ENCODE results near the gene MFF.
"Not testable (repeated sequence)": the region's sequence is repeated elsewhere in the genome, so short reads cannot be mapped to it uniquely, and the experiment has no call there.

Gene MFF

GRCh38 chr2:227378371-227378782, 53.3 kb downstream of the MFF start:
- DNase-seq: no peak

GRCh38 chr2:227379095-227379494, 54.0 kb downstream of the MFF start, which contains the start of gene TM4SF20:
TM4SF20 (minus strand) TSS chr2:227379306; CDS start chr2:227379268, 38 bp downstream.
- DNase-seq: no peak

DNA sequence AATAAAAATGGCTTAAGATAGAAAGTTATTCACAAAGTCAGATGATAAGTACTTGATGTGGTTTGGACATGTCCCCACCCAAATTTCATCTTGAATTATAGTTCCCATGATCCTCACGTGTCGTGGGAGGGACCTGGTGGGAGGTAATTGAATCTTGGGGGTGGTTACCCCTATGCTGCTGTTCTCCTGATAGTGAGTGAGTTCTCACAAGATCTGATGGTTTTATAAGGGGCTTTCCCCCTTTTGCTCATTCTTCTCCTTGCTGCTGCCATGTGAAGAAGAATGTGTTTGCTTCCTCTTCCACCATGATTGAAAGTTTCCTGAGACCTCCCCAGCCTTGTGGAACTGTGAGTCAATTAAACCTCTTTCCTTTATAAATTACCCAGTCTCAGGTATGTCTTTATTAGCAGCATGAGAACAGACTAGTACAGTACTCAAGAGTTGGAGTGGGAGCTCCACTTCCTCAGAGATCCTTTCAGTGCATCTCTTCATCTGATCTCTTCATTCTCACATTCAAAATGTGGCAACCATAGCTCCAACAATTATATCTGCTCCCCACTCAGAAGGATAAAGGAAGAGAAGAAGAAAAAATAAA, 57.3 kb downstream of the MFF start:
- DNase-seq: not testable (repeated sequence)

DNA sequence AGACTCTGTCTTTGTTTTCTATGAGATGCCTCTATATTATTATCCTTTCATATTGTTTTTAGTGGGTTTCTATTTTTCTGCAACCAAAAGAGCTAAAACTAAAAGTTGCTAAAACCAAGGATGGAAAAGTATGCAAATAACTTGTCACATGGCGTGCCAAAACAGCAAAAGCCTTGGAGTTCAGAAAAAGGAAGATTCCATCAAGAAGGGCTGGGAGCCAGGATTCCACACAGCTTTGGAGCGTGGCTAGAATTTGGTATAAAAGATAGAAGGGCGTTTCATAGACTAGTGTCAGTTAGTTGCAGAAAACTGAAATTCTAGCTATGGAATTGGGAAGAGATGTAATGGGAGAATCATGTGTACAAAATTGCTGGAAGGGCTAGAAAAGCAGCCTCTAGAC, 58.6 kb downstream of the MFF start:
- no peak for DNase-seq

DNA sequence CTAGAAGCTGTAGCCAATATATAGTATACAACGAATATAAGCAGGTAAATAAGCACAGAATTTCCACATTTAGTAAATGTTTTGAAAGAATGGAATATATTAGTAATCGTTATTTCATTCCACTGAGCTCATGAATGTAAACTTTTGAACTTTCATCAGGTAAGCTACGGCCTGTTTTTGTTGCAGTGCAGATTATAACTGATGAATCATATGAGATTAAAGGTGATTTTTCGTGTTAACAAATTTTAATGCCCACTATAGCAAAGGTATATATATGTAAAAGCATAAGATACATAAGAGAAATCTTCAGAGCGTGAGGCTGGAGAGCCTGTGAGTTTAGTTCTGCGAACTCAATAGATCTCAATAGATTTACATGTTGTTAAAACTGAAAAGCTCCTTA, 61.6 kb downstream of the MFF start:
- no peak for DNase-seq

DNA sequence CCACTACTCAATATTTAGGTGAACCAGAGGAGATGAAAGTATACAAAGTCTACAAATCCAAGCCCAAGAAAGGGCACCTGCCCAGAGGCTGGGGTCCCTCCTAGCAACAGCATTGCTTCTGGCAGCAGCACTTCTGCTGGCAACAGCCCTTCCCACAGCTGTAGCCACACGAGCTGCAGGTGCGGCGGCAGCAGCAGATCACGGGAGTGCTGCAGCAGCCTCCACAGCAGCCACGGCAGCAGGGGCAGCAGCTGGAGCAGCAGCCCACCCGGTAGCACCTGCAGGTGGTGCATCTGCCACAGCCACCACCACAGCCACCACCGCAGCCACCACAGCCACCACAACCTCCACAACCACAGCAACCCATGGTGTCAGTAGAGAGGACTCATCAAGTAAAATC, 62.5 kb downstream of the MFF start, which contains the start of gene SCYGR1:
SCYGR1 (minus strand) TSS at position 367 of the 400 bp plus-strand sequence; CDS start at position 367, 0 bp downstream.
- not testable (repeated sequence) for DNase-seq

GRCh38 chr2:227388537-227389011, 63.5 kb downstream of the MFF start:
- DNase-seq: no peak

DNA sequence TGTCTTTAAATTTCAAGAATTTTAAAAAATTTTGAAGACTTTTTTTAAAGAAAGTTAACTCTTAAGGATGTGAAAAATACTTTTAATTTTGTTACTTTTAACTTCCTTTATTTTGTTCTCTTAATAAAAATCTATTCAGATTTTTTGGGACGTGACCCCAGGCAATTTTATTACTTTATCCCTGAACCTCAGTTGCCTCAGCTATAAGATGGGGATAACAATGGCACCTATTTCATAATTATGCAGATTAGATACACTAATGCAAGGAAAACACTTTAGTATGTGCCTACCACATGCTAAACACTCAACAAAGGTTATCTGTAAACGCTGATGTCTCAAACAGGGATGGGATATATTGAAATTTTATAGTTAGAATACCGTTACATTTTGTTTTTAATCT, 64.2 kb downstream of the MFF start:
- DNase-seq: no peak

DNA sequence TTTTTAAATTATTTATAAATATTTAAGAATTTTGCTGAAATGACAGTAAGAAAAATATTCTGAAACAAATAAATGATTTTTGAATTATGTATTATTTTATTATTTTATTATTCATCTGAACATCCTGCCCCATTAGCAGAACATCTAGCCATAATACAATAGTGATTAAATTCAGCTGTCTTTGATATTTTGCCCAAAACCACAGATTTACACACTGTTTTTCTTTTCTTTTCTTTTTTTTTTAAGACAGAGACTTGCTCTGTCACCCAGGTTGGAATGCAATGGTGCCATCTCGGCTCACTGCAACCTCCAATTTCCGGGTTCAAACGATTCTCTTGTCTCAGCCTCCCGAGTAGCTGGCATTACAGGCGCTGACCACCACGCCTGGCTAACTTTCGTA, 64.6 kb downstream of the MFF start:
- DNase-seq: no peak

- no peak for DNase-seq
Measured at GRCh38 chr2:227390468-227391256, 65.6 kb downstream of the MFF start.

DNA sequence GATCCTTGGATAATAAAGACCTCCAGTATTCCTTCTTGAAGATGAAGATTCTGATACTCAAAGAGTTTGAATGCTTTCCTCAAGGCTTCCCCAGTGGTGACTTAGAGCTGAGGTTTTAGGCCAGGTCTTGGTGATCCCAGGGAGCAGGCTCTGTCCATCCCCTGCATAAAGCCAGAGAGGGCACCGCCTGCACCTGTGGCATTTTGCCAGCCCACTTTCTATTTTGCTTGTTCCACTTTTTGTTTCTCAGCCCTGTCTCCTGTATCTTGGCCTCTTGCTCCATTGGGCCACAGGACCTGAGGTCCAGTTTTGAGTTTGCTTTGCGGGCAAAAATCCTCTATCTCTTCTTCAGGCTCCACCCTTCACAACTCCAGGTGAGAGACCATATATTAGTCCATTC, 69.3 kb downstream of the MFF start:
- DNase-seq: no peak

- DNase-seq: no peak
Measured at GRCh38 chr2:227395556-227395955, 70.5 kb downstream of the MFF start.

GRCh38 chr2:227397562-227397961, 72.5 kb downstream of the MFF start:
- DNase-seq: no peak

GRCh38 chr2:227398684-227399670, 73.9 kb downstream of the MFF start:
- no peak for DNase-seq

GRCh38 chr2:227401550-227401949, 76.5 kb downstream of the MFF start:
- DNase-seq: no peak

GRCh38 chr2:227402321-227402720, 77.3 kb downstream of the MFF start:
- no peak for DNase-seq

DNA sequence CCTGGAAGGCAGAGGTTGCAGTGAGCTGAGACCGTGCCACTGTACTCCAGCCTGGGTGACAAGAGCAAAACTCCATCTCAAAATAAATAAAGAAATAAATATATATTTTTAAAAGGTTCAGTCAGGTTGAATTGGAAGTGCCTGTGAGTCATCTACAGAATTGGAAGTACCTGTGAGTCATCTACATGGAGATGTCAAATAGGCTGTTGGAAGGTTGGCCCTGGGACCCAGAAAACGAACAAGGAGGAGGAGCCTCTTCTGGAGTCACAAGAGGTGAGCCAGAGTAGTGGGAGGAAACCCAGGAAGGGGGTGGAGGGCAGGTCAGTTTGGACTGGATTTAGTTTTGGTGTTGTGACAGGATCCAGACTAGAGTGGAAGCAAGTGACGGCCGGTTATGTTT, 77.9 kb downstream of the MFF start:
- no peak for DNase-seq

- no peak for DNase-seq
Measured at GRCh38 chr2:227404585-227405271, 79.7 kb downstream of the MFF start.

GRCh38 chr2:227406177-227407031, 81.4 kb downstream of the MFF start:
- DNase-seq: no peak
